Measurements from ENCODE around the gene SFT2D3.

Gene SFT2D3

GRCh38 chr2:127663566-127664064 is 37.7 kb upstream of the SFT2D3 start:
- in situ Hi-C loops (cut with MboI; ENCODE audit: low pct_unique_long_range_greater_than_20kb, low sequenced_read_pairs): no loop called here
- DNase-seq: no peak

- in situ Hi-C loops (cut with MboI; ENCODE audit: low pct_unique_long_range_greater_than_20kb, low sequenced_read_pairs): no loop called here
- DNase-seq: no peak
These were observed 37.0 kb upstream of the SFT2D3 start for GRCh38 chr2:127664065-127664894.

- no peak for DNase-seq
- in situ Hi-C loops (cut with MboI; ENCODE audit: low pct_unique_long_range_greater_than_20kb, low sequenced_read_pairs): no loop called here
These were observed 36.4 kb upstream of the SFT2D3 start for GRCh38 chr2:127664895-127665225.

GRCh38 chr2:127665267-127665893 is 35.9 kb upstream of the SFT2D3 start:
- in situ Hi-C loops (cut with MboI; ENCODE audit: low pct_unique_long_range_greater_than_20kb, low sequenced_read_pairs): no loop called here
- no peak for DNase-seq

GRCh38 chr2:127669056-127669455 is 32.2 kb upstream of the SFT2D3 start:
- in situ Hi-C loops (cut with MboI; ENCODE audit: low pct_unique_long_range_greater_than_20kb, low sequenced_read_pairs): no loop called here
- no peak for DNase-seq

GRCh38 chr2:127670055-127670956 is 31.0 kb upstream of the SFT2D3 start:
- in situ Hi-C loops (cut with MboI; ENCODE audit: low pct_unique_long_range_greater_than_20kb, low sequenced_read_pairs): no loop called here
- no peak for DNase-seq

- no peak for DNase-seq
- in situ Hi-C loops (cut with MboI; ENCODE audit: low pct_unique_long_range_greater_than_20kb, low sequenced_read_pairs): no loop called here
These were observed 30.4 kb upstream of the SFT2D3 start for GRCh38 chr2:127670957-127671290.

GRCh38 chr2:127671557-127672302 is 29.6 kb upstream of the SFT2D3 start:
- in situ Hi-C loops (cut with MboI; ENCODE audit: low pct_unique_long_range_greater_than_20kb, low sequenced_read_pairs): no loop called here

GRCh38 chr2:127672341-127673224 is 28.7 kb upstream of the SFT2D3 start:
- no peak for DNase-seq
- in situ Hi-C loops (cut with MboI; ENCODE audit: low pct_unique_long_range_greater_than_20kb, low sequenced_read_pairs): no loop called here

More at GRCh38 chr2:127671557-127672302, 29.6 kb upstream of the SFT2D3 start:
- no peak for DNase-seq

- in situ Hi-C loops (cut with MboI; ENCODE audit: low pct_unique_long_range_greater_than_20kb, low sequenced_read_pairs): no loop called here
- DNase-seq: no peak
These were observed 27.8 kb upstream of the SFT2D3 start for GRCh38 chr2:127673291-127674069.

- in situ Hi-C loops (cut with MboI; ENCODE audit: low pct_unique_long_range_greater_than_20kb, low sequenced_read_pairs): no loop called here
- DNase-seq: no peak
These were observed 26.8 kb upstream of the SFT2D3 start for GRCh38 chr2:127674241-127675209.

- DNase-seq: no peak
- in situ Hi-C loops (cut with MboI; ENCODE audit: low pct_unique_long_range_greater_than_20kb, low sequenced_read_pairs): no loop called here
These were observed 25.7 kb upstream of the SFT2D3 start, which contains the start of gene LIMS2 for GRCh38 chr2:127675331-127676261. TSS of gene LIMS2 (minus strand) at chr2:127675530. CDS start at chr2:127675024, 506 bp downstream.

- no peak for DNase-seq
- in situ Hi-C loops (cut with MboI; ENCODE audit: low pct_unique_long_range_greater_than_20kb, low sequenced_read_pairs): no loop called here
These were observed 24.4 kb upstream of the SFT2D3 start for GRCh38 chr2:127676906-127677305.

GRCh38 chr2:127678531-127678930 is 22.8 kb upstream of the SFT2D3 start:
- in situ Hi-C loops (cut with MboI; ENCODE audit: low pct_unique_long_range_greater_than_20kb, low sequenced_read_pairs): no loop called here
- no peak for DNase-seq

GRCh38 chr2:127678991-127679390 is 22.3 kb upstream of the SFT2D3 start:
- DNase-seq: no peak
- in situ Hi-C loops (cut with MboI; ENCODE audit: low pct_unique_long_range_greater_than_20kb, low sequenced_read_pairs): no loop called here
